Measurements from ENCODE around the gene MAZ.

Gene MAZ

DNA sequence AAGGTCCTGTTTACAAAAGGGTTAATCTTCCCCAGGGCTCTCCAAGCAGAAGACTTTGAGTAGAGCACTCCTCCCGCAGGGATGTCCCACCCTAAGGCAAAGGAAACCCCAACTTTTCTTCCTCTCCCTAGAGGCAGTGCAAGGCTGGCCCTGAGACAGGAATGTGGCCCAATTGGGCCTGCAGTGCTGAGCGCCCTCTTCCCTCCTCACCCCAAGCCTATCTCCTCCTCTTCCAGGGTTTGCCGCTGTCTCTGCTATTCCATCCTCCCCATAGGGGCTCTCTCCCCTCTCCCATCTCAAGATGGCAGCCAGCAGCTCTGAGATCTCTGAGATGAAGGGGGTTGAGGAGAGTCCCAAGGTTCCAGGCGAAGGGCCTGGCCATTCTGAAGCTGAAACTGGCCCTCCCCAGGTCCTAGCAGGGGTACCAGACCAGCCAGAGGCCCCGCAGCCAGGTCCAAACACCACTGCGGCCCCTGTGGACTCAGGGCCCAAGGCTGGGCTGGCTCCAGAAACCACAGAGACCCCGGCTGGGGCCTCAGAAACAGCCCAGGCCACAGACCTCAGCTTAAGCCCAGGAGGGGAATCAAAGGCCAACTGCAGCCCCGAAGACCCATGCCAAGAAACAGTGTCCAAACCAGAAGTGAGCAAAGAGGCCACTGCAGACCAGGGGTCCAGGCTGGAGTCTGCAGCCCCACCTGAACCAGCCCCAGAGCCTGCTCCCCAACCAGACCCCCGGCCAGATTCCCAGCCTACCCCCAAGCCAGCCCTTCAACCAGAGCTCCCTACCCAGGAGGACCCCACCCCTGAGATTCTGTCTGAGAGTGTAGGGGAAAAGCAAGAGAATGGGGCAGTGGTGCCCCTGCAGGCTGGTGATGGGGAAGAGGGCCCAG lies 6.7 kb downstream of the MAZ start:
- H3K4me3 ChIP-seq (ENCODE audit: low read depth, low read length): peak overlapping the region; percentile 57
- TF ChIP-seq CTCF (conservative IDR thresholded peaks at IDR 0.05; ENCODE audit: low read depth, low read length): no peak

DNA sequence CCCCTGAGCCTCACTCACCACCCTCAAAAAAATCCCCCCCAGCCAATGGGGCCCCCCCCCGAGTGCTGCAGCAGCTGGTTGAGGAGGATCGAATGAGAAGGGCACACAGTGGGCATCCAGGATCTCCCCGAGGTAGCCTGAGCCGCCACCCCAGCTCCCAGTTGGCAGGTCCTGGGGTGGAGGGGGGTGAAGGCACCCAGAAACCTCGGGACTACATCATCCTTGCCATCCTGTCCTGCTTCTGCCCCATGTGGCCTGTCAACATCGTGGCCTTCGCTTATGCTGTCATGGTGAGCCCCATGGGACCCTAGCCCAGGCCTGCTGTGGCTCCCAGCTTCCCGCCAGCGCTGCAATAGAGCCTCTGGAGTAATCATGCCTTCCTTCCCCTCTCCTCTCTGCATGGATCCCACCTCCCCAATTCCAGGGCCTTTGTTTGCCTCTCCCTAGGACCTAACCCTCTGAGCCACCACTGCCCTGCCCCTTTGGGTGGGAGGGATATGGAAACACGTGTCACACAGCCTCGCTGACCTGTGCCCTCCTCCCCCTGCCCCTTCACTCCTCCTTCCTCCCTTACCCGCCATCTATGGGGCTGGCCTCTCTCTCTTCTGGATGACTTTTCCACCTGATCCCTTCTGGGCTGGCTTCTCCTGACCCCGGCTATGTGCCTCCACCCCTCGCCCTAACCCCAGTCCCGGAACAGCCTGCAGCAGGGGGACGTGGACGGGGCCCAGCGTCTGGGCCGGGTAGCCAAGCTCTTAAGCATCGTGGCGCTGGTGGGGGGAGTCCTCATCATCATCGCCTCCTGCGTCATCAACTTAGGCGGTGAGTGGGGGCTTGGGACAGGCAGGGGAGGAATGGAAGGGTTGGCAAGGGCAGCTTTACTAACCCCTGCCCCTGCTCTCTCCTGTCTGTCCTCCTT lies 7.6 kb downstream of the MAZ start:
- H3K4me3 ChIP-seq (ENCODE audit: low read depth, low read length): no peak overlapping the region
- no peak for DNase-seq (ENCODE audit: low read depth)
- no peak for TF ChIP-seq CTCF (conservative IDR thresholded peaks at IDR 0.05; ENCODE audit: low read depth, low read length)

More for the DNA sequence above, 6.7 kb downstream of the MAZ start:
- no peak for DNase-seq (ENCODE audit: low read depth)

DNA sequence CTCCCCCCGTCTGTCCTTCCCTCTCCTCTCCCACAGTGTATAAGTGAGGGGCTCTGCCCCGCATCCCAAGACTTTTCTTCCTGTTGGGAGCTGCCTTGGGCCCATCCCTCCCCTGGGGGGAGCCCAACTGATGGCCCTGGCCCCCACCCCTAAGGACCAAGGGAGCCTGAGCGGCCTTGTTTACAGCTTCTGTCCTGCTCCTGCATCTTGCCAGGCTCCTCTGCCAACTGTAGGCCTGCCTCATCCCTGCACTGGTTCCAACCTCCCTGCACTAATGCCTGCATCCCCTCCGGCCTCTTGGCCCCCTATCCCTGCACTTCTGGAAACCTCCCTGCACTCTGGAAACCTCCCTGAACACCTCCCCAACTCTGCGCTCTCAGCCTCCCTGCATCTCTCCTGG lies 8.3 kb downstream of the MAZ start:
- TF ChIP-seq CTCF (conservative IDR thresholded peaks at IDR 0.05; ENCODE audit: low read depth, low read length): no peak
- no peak overlapping the region for H3K4me3 ChIP-seq (ENCODE audit: low read depth, low read length)

DNA sequence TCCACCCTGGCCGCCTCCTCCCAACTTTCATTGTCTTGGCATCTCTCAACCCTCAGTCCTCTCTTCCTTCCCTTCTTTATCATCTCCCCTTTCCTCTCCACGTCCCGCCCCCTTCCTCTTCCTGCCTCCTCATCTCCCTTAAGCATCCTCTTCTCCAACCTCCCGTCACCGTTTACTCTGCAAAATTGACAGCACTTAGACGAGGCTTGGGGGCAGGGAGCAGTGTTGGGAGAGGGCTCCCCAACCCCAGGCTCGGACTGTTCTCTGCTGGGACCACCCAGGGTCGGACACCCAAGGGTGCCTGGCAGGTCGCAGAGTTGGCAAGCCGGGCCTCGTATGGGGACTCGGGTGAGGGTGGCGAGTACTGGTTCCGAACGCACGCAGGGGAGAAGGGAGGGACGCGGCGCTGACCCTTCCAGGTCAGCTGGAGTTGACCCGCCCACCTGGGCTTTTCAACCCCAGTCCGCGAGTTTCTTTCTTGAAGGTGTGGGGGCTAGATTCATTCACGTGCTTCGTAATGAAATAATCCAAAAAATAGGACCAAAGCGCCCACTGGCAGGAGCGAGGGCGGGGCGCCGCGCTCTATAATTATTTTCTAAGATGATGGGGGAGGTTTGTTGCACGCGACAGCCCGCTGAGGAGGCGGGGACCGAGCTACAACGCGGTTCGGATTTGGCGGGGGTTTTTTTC lies 8.8 kb downstream of the MAZ start:
- H3K4me3 ChIP-seq (ENCODE audit: low read depth, low read length): peak overlapping the region; percentile 89
- peak; percentile 21 for DNase-seq (ENCODE audit: low read depth)
- TF ChIP-seq CTCF (conservative IDR thresholded peaks at IDR 0.05; ENCODE audit: low read depth, low read length): no peak

More for the DNA sequence above, 8.3 kb downstream of the MAZ start:
- DNase-seq (ENCODE audit: low read depth): no peak

DNA sequence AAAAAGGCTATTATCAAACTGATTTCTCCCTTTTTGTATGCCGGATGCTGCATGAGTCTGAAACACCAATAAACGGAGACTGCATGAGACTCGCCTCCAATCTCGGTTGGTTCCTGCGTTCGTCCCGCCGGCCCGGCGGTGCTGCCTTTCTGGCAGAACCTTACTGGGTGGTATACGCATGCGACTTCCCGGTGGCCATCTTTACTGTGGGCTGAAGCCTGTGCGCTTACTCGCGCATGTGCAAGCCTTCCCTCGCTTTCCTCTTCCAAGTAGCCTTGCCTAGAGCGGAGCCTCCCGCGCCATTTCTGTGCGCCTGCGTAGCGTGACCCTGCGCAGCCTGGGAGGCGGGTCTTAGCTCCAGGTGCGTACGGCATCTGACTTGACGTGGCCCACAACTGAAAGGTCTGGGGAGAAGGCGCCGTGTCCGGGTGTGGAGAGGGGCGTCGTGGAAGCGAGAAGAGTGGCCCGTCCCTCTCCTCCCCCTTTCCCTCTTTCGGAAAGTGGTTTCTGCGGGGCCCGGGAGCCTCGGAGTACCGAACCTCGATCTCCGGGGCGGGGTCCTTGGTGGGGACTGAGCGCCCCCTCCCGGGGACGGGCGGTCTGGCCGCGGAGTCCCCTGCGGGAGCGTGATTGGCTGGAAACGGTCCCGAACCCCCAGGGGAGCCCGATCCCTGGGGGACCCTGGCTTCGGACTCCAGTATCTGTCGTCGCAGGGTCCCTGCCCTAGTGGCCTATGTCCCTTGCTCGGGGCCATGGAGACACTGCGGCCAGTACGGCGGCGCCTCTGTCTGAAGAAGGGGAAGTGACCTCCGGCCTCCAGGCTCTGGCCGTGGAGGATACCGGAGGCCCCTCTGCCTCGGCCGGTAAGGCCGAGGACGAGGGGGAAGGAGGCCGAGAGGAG lies 9.7 kb downstream of the MAZ start, which contains the start of gene PAGR1:
Gene PAGR1 (plus strand): TSS at position 360 of the 901 bp plus-strand sequence. CDS start 374 bp downstream, at position 734.
- peak; percentile 100 for DNase-seq (ENCODE audit: low read depth)
- peak within 1 kb of the TSS; percentile 89 for H3K4me3 ChIP-seq (ENCODE audit: low read depth, low read length)
- TF ChIP-seq CTCF (conservative IDR thresholded peaks at IDR 0.05; ENCODE audit: low read depth, low read length): peak; percentile 84
